Trophoblast cell (in vitro differentiated cells and primary cell): Measurements from ENCODE around the gene SPO11.

ENCODE experiments used
- DNase-seq, 2 donors: peaks; one replicate each; pipeline ENCODE4 v3.0.0-alpha.2; 2016
- H2AFZ ChIP-seq: 2 replicates; pipeline ENCODE4 v1.6.1; 2013; ENCODE audit warnings: low read length, moderate library complexity, mild to moderate bottlenecking; ENCODE audit not compliant: insufficient read depth, poor library complexity
- H2AK5ac ChIP-seq: 2 replicates; pipeline ENCODE4 v1.6.1; 2013; ENCODE audit warnings: mild to moderate bottlenecking, low read length
- H2BK120ac ChIP-seq: 2 replicates; pipeline ENCODE4 v1.6.1; 2013; ENCODE audit warnings: low read length, mild to moderate bottlenecking, moderate library complexity; ENCODE audit not compliant: insufficient read depth, poor library complexity
- H2BK12ac ChIP-seq: 2 replicates; pipeline ENCODE4 v1.6.1; 2013; ENCODE audit warnings: mild to moderate bottlenecking, low read length, moderate library complexity
- H2BK5ac ChIP-seq: 2 replicates; pipeline ENCODE4 v1.6.1; 2013; ENCODE audit warnings: low read length, low read depth, moderate library complexity, mild to moderate bottlenecking; ENCODE audit not compliant: poor library complexity
- H3K14ac ChIP-seq: 2 replicates; pipeline ENCODE4 v1.6.1; 2013; ENCODE audit warnings: mild to moderate bottlenecking, low read length
- H3K18ac ChIP-seq: 2 replicates; pipeline ENCODE4 v1.6.1; 2013; ENCODE audit warnings: mild to moderate bottlenecking, low read length
- H3K23ac ChIP-seq: 2 replicates; pipeline ENCODE4 v1.6.1; 2013; ENCODE audit warnings: low read length
- H3K27ac ChIP-seq: 2 replicates; pipeline ENCODE4 v1.5.1; 2013; ENCODE audit warnings: low read depth, mild to moderate bottlenecking, inconsistent platforms, low read length, moderate library complexity
- H3K27me3 ChIP-seq: 2 replicates; pipeline ENCODE4 v1.6.1; 2013; ENCODE audit warnings: inconsistent platforms, mild to moderate bottlenecking, low read length, moderate library complexity; ENCODE audit not compliant: insufficient read depth
- H3K36me3 ChIP-seq, 2 experiments: 1 replicate in 1 of 2; 2 replicates in 1 of 2; pipeline ENCODE4 v1.6.1; 2013; ENCODE audit warnings: low read length in 2 of 2, mild to moderate bottlenecking in 2 of 2, moderate library complexity in 1 of 2; ENCODE audit not compliant: insufficient read depth in 2 of 2, control insufficient read depth in 1 of 2
- H3K4ac ChIP-seq: 2 replicates; pipeline ENCODE4 v1.6.1; 2013; ENCODE audit warnings: low read depth, mild to moderate bottlenecking, low read length, moderate library complexity
- H3K4me1 ChIP-seq, 2 experiments: 1 replicate in 1 of 2; 2 replicates in 1 of 2; pipeline ENCODE4 v1.6.1; 2013; ENCODE audit warnings: low read length in 2 of 2, mild to moderate bottlenecking in 2 of 2, moderate library complexity in 1 of 2; ENCODE audit not compliant: insufficient read depth in 2 of 2, control insufficient read depth in 1 of 2
- H3K4me2 ChIP-seq: 2 replicates; pipeline ENCODE4 v1.6.1; 2013; ENCODE audit warnings: inconsistent platforms, mild to moderate bottlenecking, low read length, moderate library complexity
- H3K4me3 ChIP-seq: 2 replicates; pipeline ENCODE4 v1.5.1; 2013; ENCODE audit warnings: mild to moderate bottlenecking, low read depth, low read length, inconsistent platforms
- H3K79me1 ChIP-seq: one replicate; pipeline ENCODE4 v1.6.1; 2013; ENCODE audit warnings: low read length
- H3K79me2 ChIP-seq: 2 replicates; pipeline ENCODE4 v1.6.1; 2013; ENCODE audit warnings: low read length, mild to moderate bottlenecking; ENCODE audit not compliant: control insufficient read depth, insufficient read depth, poor library complexity
- H3K9ac ChIP-seq: 2 replicates; pipeline ENCODE4 v1.6.1; 2013; ENCODE audit warnings: mild to moderate bottlenecking, low read length
- H3K9me3 ChIP-seq: 2 replicates; pipeline ENCODE4 v1.6.1; 2013; ENCODE audit warnings: low read depth, mild to moderate bottlenecking, control low read depth, inconsistent platforms, low read length; ENCODE audit not compliant: insufficient read depth
- H4K12ac ChIP-seq: 2 replicates; pipeline ENCODE4 v1.6.1; 2013; ENCODE audit warnings: low read depth, mild to moderate bottlenecking, low read length, moderate library complexity
- H4K8ac ChIP-seq: 2 replicates; pipeline ENCODE4 v1.6.1; 2013; ENCODE audit warnings: low read depth, mild to moderate bottlenecking, low read length, moderate library complexity
- H4K91ac ChIP-seq: one replicate; pipeline ENCODE4 v1.6.1; 2013; ENCODE audit warnings: low read depth, mild to moderate bottlenecking, low read length, moderate library complexity
- WGBS: extraction: QIAGEN DNeasy Blood & Tissue Kit; methylation state at CpG from one replicate; pipeline ENCODE4 v1.1.7; 2013; ENCODE audit warnings: missing lambda C conversion rate; ENCODE audit not compliant: insufficient read length, insufficient coverage; ENCODE audit errors: extremely low coverage; 5-methylcytosine and 5-hydroxymethylcytosine counted together

The SPO11 gene

GRCh38 chr20:57386762-57387161 is 57.2 kb downstream of the SPO11 start:
- Histone ChIP-seq H3K4me2 (no peak overlapping the region), H3K79me1 (peaks cover 17% of the 10 kb centered on the region), H3K4ac (no peak overlapping the region), H3K9ac (no peak overlapping the region), H2AK5ac (no peak overlapping the region), H3K79me2 (peaks cover 6% of the 10 kb centered on the region), H2BK12ac (no peak overlapping the region), H3K4me3 (no peak overlapping the region), H3K27ac (no peak overlapping the region), H2BK5ac (no peak overlapping the region), H2BK120ac (no peak overlapping the region), H3K18ac (no peak overlapping the region), H4K8ac (no peak overlapping the region), H3K36me3 (peaks cover 0 to 5% of the 10 kb centered on the region in 2 experiments), H3K23ac (no peak overlapping the region), H3K9me3 (peaks cover 4% of the 10 kb centered on the region), H3K27me3 (no peaks in the 10 kb centered on the region), H4K12ac (no peak overlapping the region), H3K4me1 (peaks cover 14 to 15% of the 10 kb centered on the region in 2 experiments), H3K14ac (no peak overlapping the region), H4K91ac (no peak overlapping the region), H2AFZ (no peak overlapping the region)
- no peak for DNase-seq
- no CpG with 5 or more reads among the region's 4 CpGs for WGBS

- H3K4me3 ChIP-seq, result no peak overlapping the region
- peaks cover 4% of the 10 kb centered on the region for H3K9me3 ChIP-seq
- H4K8ac ChIP-seq, result no peak overlapping the region
- H2BK120ac ChIP-seq, result no peak overlapping the region
- H3K4me2 ChIP-seq, result no peak overlapping the region
- H2BK12ac ChIP-seq, result no peak overlapping the region
- DNase-seq, result no peak
- H4K91ac ChIP-seq, result no peak overlapping the region
- H3K18ac ChIP-seq, result no peak overlapping the region
- no peak overlapping the region for H3K23ac ChIP-seq
- H4K12ac ChIP-seq, result no peak overlapping the region
- no peak overlapping the region for H2AK5ac ChIP-seq
- WGBS, result no CpG with 5 or more reads among the region's 8 CpGs
- H3K9ac ChIP-seq, result no peak overlapping the region
- H3K79me2 ChIP-seq, result peaks cover 12% of the 10 kb centered on the region
- no peak overlapping the region for H2AFZ ChIP-seq
- H3K14ac ChIP-seq, result no peak overlapping the region
- H3K27me3 ChIP-seq, result no peaks in the 10 kb centered on the region
- no peak overlapping the region for H3K4ac ChIP-seq
- no peak overlapping the region for H3K27ac ChIP-seq
- peaks cover 22% of the 10 kb centered on the region for H3K79me1 ChIP-seq
- peaks cover 18 to 20% of the 10 kb centered on the region in 2 experiments for H3K4me1 ChIP-seq
- H3K36me3 ChIP-seq, result peaks cover 2 to 5% of the 10 kb centered on the region in 2 experiments
- no peak overlapping the region for H2BK5ac ChIP-seq
Observed at GRCh38 chr20:57387463-57387862, 57.9 kb downstream of the SPO11 start.

- no CpG with 5 or more reads among the region's 7 CpGs for WGBS
- H2BK12ac ChIP-seq, result peak overlapping the region; percentile 21
- H3K4me1 ChIP-seq, result peaks cover 22 to 24% of the 10 kb centered on the region in 2 experiments
- H3K36me3 ChIP-seq, result peaks cover 7 to 8% of the 10 kb centered on the region in 2 experiments
- H2BK5ac ChIP-seq, result no peak overlapping the region
- H3K14ac ChIP-seq, result no peak overlapping the region
- H2BK120ac ChIP-seq, result no peak overlapping the region
- no peak overlapping the region for H3K27ac ChIP-seq
- no peak overlapping the region for H3K4me3 ChIP-seq
- H3K27me3 ChIP-seq, result no peaks in the 10 kb centered on the region
- H3K18ac ChIP-seq, result no peak overlapping the region
- no peak overlapping the region for H2AK5ac ChIP-seq
- no peak overlapping the region for H3K9ac ChIP-seq
- H3K9me3 ChIP-seq, result peaks cover 4% of the 10 kb centered on the region
- H4K12ac ChIP-seq, result no peak overlapping the region
- H4K8ac ChIP-seq, result no peak overlapping the region
- no peak overlapping the region for H2AFZ ChIP-seq
- H3K4me2 ChIP-seq, result no peak overlapping the region
- DNase-seq, result peak; percentile 71 to 85
- peaks cover 13% of the 10 kb centered on the region for H3K79me2 ChIP-seq
- H3K23ac ChIP-seq, result no peak overlapping the region
- no peak overlapping the region for H3K4ac ChIP-seq
- peaks cover 22% of the 10 kb centered on the region for H3K79me1 ChIP-seq
- H4K91ac ChIP-seq, result no peak overlapping the region
Observed at GRCh38 chr20:57387945-57388371, 58.4 kb downstream of the SPO11 start.

- peak overlapping the region; percentile 83 for H3K4ac ChIP-seq
- H3K79me1 ChIP-seq, result peaks cover 22% of the 10 kb centered on the region
- H4K12ac ChIP-seq, result peak overlapping the region; percentile 71
- peak overlapping the region; percentile 89 for H2AFZ ChIP-seq
- H3K79me2 ChIP-seq, result peaks cover 13% of the 10 kb centered on the region
- no peak overlapping the region for H3K23ac ChIP-seq
- peak overlapping the region; percentile 97 for H4K91ac ChIP-seq
- H3K4me3 ChIP-seq, result no peak overlapping the region
- peak overlapping the region; percentile 93 for H3K18ac ChIP-seq
- H3K27me3 ChIP-seq, result no peaks in the 10 kb centered on the region
- peaks cover 33 to 36% of the 10 kb centered on the region in 2 experiments for H3K4me1 ChIP-seq
- peak overlapping the region; percentile 80 for H2BK12ac ChIP-seq
- peak overlapping the region; percentile 45 for H2BK5ac ChIP-seq
- peaks cover 4% of the 10 kb centered on the region for H3K9me3 ChIP-seq
- H3K36me3 ChIP-seq, result peaks cover 19% of the 10 kb centered on the region in 2 experiments
- H3K9ac ChIP-seq, result no peak overlapping the region
- WGBS, result no CpG with 5 or more reads among the region's 57 CpGs
- H3K4me2 ChIP-seq, result peak overlapping the region; percentile 68
- H3K14ac ChIP-seq, result peak overlapping the region; percentile 90
- peak; percentile 56 to 65 for DNase-seq
- H2BK120ac ChIP-seq, result peak overlapping the region; percentile 95
- H2AK5ac ChIP-seq, result peak overlapping the region; percentile 36
- H4K8ac ChIP-seq, result peak overlapping the region; percentile 87
- no peak overlapping the region for H3K27ac ChIP-seq
Observed at GRCh38 chr20:57388953-57389694, 59.5 kb downstream of the SPO11 start.
